GM18505 (cell line): ENCODE measurements around the gene MAP4K1.

Experiments used
- ATAC-seq: cut with Tn5 transposase; IDR thresholded peaks from one replicate; pipeline ENCODE4 v1.9.1; 2021; ENCODE audit not compliant: unreplicated experiment
- POLR2A ChIP-seq: IDR thresholded peaks from 4 replicates; pipeline ENCODE4 v1.6.1; 2011; ENCODE audit warnings: borderline replicate concordance; ENCODE audit not compliant: insufficient read depth, insufficient read length; ENCODE audit errors: extremely low read depth

Gene MAP4K1

DNA sequence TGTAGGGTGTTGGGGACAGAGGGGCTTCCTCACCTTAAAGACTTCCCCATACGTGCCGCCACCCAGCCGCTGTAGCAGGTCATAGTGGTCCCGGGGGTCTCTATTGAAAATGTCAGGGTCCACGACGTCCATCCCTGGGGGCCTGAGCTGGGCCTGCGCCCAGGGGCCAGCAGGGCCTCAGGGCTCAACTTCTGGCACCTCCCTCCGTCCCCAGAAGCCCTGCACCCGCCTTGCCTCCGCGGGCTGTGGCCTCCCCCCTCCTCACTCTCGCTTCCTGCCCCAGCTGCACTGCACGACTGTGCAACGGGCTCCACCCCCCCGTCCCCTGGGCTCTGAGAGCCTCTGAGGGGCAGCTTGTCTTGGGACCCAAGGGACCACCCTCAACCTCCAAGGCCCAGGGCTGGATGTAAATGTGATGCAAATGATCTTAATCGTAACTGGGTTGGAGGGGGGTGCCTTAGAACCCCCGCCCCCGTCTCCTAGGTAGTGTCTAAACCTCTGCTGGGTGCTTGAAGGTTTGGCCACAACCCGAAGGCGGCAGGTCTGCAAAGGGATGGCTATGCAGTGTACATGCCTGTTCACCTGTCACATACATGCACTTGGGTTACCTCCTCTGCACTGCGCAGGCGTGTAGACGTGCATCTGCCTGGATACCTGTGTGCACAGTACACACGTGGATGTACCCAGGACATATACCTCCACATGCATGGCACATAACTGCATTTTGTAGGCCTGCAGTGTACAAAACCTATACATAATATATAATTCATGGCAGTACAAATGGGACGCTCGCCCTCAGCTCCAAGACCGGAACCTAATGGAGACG lies at the start of gene MAP4K1:
Gene MAP4K1 (minus strand): TSS at position 190 of the 826 bp plus-strand sequence. CDS start 58 bp downstream, at position 132.
- TF ChIP-seq POLR2A: peak; percentile 78
- ATAC-seq: peak; percentile 50

GRCh38 chr19:38666663-38667511 lies 49.1 kb upstream of the MAP4K1 start:
- no peak for TF ChIP-seq POLR2A
- ATAC-seq: no peak

GRCh38 chr19:38665950-38666662 lies 48.4 kb upstream of the MAP4K1 start:
- peak; percentile 13 for TF ChIP-seq POLR2A
- ATAC-seq: no peak

DNA sequence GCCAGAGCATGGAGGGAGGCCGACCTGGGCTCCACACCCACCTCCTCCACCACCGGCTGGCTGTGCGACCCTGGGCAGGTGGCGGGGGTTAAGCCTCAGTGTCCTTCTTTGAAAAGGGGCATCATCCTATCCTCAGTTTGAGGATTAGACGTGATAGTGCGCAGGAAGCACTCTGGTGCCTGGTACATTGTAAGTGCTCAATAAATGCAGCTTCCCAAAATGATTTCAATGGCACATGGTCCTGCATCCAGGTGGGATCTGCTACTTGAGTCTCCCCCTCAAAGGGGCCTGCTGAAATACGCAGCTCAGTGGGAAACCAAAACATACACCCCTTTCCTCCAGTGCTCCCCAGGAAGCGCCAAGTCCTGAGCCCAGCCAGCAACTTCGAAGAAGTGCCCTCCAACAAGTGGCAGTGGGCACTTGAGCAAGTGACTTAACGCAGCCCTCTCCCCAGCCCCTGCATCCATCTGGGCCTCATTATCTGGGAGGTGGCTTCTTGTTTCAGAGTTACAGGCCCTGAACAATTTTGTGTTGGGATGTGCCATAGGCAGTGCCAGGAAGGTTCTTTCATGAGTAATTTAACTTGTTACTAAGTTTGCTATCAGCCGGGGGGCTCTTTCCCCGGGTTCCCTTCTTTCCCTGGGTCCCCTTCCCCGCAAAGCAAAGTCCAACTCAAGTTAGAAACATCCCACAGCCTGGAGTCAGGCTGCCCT lies 47.6 kb upstream of the MAP4K1 start:
- no peak for TF ChIP-seq POLR2A
- no peak for ATAC-seq

- no peak for ATAC-seq
Measured at GRCh38 chr19:38664503-38665211, 46.9 kb upstream of the MAP4K1 start.

DNA sequence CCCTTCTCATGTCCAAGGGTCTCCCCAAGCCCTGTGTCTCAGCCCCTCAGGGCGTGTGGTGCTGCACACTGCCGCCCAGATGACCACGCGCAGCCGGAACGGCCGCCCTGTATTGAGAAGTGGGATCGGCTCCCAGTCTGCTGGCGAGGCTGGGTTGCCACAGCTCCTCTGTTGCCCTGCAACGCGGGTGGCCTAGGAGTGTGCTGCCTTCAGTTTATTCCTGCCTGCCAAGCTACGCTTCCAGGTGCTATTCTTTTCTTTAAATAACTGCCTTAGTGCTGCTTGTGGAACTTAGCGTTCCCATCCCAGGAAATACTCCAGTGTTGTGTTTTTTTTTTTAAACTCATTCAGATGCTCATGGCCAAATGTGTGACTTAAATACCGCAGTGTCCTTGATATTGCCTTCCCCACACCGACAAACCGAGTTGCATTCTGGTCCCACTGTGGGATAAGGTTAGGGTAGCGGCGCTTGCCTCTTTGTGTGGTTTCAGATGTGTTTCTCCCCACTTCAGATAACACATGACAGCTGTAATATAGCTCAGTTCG lies 46.3 kb upstream of the MAP4K1 start:
- no peak for ATAC-seq
- no peak for TF ChIP-seq POLR2A

More at GRCh38 chr19:38664503-38665211, 46.9 kb upstream of the MAP4K1 start:
- TF ChIP-seq POLR2A: no peak

- no peak for TF ChIP-seq POLR2A
- no peak for ATAC-seq
Measured at GRCh38 chr19:38663156-38663651, 45.5 kb upstream of the MAP4K1 start.

DNA sequence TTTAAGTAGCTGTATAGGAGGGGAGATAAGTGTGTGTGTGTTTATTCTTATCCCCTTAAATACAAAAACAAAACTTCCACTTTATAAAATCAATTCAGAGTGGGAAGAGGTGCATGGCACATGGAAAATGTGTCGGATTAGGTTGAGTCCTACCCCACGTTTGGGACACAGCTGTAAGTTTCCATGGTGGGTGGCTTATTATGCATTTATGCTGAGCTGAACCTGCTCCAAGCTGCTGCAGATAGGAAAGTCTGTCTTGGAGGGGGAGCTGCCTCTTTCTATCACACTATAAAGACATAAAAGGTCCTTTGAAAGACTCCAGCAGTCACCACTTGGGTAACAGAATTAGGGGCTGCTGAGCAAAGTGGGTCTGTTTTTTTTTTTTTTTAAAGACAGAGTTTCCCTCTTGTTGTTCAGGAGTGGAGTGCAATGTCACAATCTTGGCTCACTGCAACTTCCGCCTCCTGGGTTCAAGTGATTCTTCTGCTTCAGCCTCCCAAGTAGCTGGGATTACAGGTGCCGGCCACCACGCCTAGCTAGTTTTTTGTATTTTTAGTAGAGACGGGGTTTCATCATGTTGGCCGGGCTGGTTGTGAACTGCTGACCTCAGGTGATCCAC lies 44.9 kb upstream of the MAP4K1 start:
- TF ChIP-seq POLR2A: no peak
- no peak for ATAC-seq

DNA sequence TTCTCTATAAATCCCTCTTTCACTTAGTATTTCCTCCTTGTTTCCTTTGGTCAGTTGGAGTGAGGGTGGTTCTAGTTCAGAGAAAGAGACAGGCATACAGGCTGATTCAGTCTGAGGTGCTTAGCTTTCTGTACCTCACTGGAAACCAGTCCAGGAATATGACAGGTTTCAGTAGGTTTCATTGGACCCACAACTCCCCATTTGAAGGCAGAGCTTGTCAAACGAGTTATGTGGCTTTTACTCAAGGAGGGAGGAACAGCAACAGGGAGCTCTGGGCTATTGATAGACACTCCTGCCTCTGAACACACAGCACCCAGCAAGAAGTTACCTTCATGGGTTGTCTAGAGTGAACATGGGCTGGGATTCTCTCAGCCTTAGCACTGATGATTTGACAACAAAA lies 44.2 kb upstream of the MAP4K1 start:
- no peak for ATAC-seq
- TF ChIP-seq POLR2A: no peak

GRCh38 chr19:38661136-38661535 lies 43.4 kb upstream of the MAP4K1 start:
- ATAC-seq: no peak
- no peak for TF ChIP-seq POLR2A

DNA sequence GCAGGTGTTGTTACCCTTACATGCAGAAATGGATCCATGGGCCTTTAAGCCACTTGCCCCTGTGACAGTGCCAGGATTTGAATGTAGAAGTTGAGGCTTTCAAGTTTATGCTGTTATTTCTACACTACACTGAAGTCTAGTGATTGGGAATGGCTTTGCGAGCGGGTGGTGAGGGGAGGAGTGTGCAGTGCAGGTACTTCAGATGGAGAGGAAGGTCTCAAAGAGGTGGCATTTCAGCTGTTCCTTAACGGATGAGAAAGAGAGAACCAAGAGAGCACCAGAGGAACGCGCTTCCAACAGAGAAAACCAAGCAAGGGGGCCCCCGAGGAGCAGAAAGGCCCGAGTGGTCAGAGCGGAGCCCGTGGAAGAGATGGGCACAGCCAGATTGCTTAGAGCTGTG lies 43.0 kb upstream of the MAP4K1 start:
- no peak for TF ChIP-seq POLR2A
- no peak for ATAC-seq
